GM12874 (cell line): ENCODE results near the gene RUFY2.

Source experiments
- CTCF ChIP-seq: IDR thresholded peaks from 2 replicates; pipeline ENCODE4 v1.5.1; 2011; ENCODE audit warnings: low read depth, mild to moderate bottlenecking, control low read depth, low read length, moderate library complexity; ENCODE audit not compliant: insufficient read depth

RUFY2 gene

GRCh38 chr10:68406815-68407548 lies at the start of gene RUFY2:
TSS of gene RUFY2 (minus strand) at chr10:68407277. CDS start at chr10:68407189, 88 bp downstream.
- TF ChIP-seq CTCF, result peak; percentile 75

DNA sequence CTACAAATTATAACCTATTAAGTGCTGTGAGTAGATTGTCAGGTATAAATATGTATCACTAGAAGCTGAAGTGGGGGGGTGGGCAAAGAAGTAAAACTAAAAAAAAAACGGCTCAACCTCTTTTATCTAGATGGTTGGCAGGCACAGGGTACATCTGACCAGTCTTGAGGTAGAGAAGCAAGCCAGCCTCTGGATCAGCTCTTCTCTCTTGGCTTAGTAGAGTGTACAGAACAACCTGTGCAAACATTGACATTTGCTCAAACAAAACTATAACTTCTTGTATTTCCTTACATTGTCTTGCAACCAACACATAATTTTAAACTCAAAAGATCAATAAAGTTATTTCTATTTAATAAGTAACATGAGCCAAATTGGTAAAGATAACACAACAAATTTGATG lies 39.1 kb upstream of the RUFY2 start:
- TF ChIP-seq CTCF, result no peak

DNA sequence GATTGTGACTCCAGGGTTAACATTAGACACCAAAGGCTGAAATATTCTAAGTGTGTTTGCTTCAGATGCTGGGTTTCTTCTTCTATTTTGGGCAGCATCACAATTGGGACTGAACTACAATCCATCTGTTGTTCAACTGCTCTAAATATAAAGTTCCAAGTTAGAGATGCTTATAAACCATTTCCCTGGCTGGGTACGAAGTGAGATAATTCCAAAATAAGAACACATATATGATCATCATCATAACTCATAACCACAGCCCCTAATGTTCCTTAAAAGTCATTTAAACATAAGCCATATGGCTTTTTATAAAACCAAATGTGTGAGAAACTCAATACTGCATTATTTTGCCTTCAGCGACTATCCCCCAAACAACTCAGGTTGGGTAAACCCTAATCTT lies 35.9 kb upstream of the RUFY2 start:
- TF ChIP-seq CTCF, result no peak

DNA sequence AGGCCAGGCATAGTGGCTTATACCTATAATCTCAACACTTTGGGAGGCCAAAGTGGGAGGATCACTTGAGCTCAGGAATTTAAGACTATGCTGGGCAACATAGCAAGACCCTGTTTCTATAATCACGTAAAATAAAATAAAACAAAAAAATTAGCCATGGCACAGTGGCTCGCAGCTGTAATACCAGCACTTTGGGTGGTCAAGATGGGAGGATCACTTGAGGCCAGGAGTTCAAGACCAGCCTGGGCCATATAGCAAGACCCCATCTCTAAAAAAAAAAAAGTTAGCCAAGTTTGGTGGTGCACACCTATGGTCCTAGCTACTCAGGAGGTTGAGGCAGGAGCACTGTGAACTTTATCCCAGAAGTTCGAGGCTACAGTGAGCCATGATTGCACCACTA lies 33.8 kb upstream of the RUFY2 start:
- no peak for TF ChIP-seq CTCF

DNA sequence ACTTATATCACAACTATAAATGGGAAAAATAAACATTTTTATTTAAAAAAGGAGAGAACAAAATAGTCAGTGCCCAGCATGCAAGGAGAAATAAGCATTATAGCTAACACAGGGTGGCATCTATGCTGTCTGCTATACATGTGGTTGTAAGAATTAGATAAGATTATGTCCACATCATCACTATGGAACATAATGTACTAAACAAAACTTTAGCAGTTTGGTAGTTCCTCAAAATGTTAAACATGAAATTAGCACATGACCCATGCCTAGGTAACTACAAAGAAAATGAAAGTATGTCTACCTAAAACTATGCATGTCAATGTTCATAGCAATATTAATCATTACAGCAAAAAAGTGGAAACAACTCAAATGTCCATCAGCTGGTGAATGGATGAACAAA lies 28.7 kb upstream of the RUFY2 start:
- TF ChIP-seq CTCF, result no peak

- no peak for TF ChIP-seq CTCF
Observed at GRCh38 chr10:68434657-68435056, 27.6 kb upstream of the RUFY2 start.

GRCh38 chr10:68428396-68429104 lies 21.5 kb upstream of the RUFY2 start:
- TF ChIP-seq CTCF, result no peak
